GM18867 (cell line): Measurements from ENCODE around the gene HADHB.
A peak's percentile ranks its signal among the peaks of the same experiment; 100 is the strongest.
"Not testable (repeated sequence)": the region's sequence is repeated elsewhere in the genome, so short reads cannot be mapped to it uniquely, and the experiment has no call there.

Experiments
- ATAC-seq: cut with Tn5 transposase; IDR thresholded peaks from one replicate; pipeline ENCODE4 v1.9.1; 2021; ENCODE audit warnings: mild to moderate bottlenecking, moderate library complexity; ENCODE audit not compliant: unreplicated experiment

The HADHB gene

DNA sequence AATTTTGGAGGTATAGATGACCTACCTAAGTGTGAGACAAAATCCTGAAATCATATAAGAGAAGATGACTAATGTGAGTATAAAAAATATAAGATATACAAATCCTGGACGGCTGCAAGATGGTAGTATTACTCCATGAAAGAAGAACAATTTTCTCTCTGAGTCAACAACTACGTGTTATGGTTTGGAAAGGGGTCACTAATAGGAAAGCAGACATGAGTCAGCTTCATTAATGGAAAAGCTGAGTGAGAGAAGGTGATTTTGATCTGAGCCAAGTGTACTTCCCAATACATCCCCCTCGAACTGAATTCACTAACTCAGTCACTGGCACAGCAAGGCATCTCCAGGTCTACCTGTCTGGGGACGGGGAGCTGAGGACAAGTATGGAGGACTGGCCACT lies 81.1 kb downstream of the HADHB start:
- ATAC-seq, result no peak

DNA sequence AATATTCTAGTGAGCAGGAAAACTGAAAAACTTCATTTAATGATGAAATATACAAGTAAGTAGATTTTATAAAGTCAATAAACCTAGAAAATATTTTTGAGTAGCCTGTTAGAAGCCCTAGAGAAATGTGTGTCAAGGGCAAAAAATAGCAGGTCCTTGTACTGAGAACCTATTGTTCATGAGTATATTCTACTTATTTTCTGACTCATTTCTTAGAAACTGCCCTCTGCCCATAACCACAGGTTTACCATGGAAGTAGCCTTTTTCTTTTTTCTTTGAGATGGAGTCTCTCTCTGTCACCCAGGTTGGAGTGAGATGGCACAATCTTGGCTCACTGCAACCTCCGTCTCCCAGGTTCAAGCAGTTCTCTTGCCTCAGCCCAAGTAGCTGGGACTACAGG lies 81.8 kb downstream of the HADHB start:
- ATAC-seq, result no peak

DNA sequence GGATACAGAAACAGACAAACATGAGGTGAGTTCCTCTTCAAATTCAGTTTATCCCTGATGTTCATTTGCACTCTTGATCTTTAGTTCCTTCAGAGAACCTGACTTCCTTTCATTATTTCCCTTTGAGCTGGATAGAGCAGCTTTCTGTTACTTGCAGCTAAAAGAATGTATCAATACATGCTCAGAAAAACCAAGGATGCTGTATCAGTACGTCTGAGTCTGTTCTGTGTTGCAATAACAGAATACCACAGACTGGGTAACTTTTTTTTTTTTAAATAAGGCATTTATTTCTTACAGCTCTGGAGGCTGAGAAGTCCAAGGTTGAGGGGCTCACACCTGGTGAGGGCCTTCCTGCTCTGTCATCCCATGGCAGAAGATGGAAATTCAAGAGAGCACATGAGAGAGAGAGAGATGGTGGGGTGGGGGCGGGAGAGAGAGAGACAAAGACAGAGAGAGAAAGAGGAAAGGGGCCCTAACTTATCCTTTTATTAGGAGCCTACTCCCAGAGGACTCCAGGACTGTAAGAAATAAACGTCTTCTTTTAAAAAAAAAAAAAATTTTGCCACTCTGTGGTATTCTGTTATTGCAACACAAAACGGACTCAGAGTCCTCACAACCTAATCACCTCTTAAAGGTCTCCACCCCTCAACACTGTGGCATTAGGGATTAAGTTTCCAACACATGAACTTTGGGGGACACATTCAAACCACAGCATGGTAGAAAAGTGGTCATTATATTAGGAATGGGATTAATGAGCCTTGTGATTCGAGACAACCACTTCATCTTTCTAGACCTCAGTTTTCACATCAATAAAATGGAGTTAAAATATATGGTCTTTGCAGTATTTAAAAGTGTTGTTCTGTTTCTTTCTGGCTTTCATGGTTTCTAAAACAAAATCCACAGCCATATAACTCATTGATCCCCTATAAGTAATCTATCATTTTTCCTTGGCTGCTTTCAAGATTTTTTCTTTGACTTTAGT lies 82.8 kb downstream of the HADHB start:
- ATAC-seq, result no peak

DNA sequence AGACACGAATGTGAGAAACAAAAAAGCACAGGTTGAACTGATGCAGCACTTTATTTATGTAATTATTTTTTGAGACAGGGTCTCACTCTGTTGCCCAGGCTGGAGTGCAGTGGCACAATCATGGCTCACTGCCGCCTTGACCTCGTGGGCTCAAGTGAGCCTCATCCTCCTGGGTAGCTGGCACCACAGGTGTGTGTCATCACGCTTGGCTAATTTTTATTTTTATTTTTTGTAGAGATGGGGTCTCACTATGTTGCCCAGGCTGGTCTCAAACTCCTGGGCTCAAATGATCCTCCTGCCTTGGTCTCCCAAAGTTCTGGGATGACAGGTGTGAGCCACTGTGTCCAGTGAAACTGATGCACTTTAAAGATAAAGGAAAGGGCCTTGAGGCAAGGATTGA lies 84.3 kb downstream of the HADHB start:
- not testable (repeated sequence) for ATAC-seq

DNA sequence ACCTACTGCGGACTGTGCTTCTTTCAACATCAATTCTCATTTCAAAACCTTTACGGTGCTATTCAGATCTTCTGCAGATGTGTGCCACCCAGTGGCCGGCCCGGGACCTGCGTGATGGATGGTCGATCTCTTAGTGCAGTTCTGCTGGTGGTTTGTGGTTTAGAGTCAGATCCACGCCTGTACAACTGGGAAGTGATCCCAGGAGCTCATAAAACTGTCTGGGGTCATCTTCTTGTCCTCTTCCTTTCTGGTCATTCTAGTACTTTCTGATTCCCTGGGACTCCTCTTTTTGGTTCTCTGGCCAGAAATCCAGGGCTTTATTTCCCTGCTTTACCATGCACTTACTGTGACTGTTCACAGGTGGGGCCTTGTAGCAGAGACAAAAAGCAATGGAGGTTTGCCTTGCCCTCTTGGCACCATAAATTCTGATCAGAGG lies 85.4 kb downstream of the HADHB start:
- ATAC-seq, result peak; percentile 58

DNA sequence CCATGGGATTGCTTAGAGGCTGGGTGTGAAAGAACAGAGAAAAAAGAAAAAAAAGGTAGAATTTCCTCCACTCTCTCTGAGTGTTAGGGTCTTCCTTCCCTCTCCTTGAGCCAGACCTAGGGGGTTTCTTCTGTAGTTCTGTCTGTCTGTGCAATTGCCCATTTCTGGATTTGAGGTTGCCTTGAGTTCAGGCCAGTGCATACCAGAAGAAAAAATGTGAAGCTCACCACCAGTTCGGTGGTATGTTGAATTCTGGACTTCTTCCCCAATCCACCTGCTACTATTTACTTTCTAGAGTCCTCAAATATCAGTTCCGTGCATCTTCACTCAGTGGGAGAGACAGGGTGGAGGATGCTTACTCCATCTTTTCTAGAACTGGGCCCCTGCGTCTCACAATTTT lies 85.9 kb downstream of the HADHB start:
- ATAC-seq, result no peak

DNA sequence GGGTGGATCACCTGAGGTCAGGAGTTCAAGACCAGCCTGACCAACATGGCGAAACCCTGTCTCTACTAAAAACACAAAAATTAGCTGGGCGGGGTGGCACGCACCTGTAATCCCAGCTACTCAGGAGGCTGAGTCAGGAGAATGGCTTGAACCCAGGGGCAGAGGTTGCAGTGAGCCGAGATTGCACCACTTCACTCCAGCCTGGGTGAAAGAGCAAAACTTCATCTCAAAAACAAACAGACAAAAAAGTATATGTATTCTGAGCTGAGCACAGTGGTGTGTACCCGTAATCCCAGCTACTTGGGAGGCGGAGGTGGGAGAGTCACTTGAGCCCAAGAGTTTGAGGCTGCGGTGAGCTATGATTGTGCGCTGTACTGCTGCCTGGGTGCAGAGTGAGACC lies 86.6 kb downstream of the HADHB start:
- ATAC-seq, result not testable (repeated sequence)

DNA sequence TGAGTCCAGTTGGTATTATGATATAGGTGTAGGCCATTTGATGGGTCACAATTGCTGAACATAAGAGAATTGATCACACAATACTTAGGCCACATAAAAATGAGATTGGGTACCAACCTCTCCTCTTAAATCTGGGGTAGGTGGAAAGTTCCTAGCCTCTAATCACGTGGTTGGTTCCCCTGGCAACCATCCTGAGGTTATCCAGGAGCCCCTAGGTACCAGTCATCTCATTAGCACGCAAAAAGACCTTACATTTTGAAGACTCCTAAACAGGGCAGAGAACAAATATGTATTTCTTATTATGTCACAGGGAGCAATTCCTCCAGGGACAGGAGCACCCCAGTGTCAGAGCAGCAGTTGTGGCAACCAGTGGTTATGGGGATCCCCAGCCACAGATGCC lies 88.6 kb downstream of the HADHB start:
- ATAC-seq, result no peak

DNA sequence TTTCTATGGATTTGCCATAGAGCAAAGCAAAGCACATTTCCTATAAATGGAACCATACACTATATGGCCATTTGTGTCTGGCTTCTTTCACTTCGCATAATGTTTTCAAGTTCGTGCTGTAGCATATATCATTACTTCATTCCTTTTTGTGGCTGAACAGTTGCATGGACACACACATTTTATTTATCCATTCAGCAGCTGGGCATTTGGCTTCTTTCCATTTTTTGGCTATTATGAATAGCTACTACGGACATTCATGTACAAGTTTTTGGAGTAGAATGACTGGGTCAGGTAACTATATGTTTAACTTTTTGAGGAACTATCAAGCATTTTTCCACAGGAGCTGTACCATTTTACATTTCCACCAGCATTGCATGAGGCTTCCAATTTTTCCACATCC lies 90.5 kb downstream of the HADHB start:
- no peak for ATAC-seq

DNA sequence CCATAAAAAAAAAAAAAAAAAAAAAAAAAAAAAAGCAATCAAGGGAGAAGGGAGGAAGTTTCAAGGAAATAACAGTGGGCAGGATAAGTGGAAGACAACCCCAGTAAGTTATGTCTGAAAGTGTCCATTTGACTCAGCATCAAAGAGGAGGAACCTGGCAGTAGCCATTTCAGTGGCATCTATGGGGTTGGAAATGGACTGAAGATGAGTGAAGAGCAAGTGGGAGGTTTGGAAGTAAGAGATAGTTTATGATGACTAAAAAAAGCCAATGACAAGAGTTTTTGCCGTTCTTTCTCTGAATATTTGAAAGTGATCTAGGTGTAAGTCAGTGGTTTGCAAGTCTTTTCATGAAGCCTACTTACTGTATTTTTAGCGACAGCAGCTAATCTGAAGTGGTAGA lies 92.0 kb downstream of the HADHB start:
- ATAC-seq, result no peak

DNA sequence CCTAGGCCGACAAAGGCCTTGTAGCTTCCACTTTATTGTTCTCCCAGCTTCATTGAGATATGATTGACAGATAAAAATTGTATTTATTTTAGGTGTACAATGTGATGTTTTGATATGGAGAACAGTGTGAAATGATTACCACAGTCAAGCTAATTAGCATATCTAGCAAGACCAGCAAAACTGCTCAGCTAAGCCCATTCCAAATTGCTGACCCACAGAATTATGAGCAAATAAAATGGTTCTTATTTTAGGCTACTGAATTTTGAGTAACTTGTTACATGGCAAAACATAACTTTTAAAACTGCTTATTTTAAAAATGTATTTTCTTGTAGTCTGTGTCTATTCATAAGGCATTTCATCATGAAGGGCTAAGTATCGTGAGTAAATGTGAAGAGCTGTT lies 92.6 kb downstream of the HADHB start:
- ATAC-seq, result no peak
